Liver (tissue), 9 donors: ENCODE data around the gene POLR3C. TPM values are rescaled to one million over a fixed set of nuclear protein-coding genes. Genes with fewer than 3 reads are reported as not detected.

Experiments used
- DNase-seq: peaks from one replicate; pipeline ENCODE4 v3.0.0-alpha.2; 2017; ENCODE audit warnings: low spot score
- H3K27ac ChIP-seq, 2 donors: one replicate each; pipeline ENCODE4 v1.7.0; 2013; ENCODE audit warnings: inconsistent platforms in 2 of 2, low read length in 2 of 2, control low read depth in 1 of 2, low read depth in 1 of 2, mild to moderate bottlenecking in 1 of 2
- H3K27me3 ChIP-seq, 4 donors: one replicate each; pipeline versions ENCODE4 v1.6.1 to v1.7.0; 2013; ENCODE audit warnings: low read length in 3 of 4, inconsistent platforms in 1 of 4, mild to moderate bottlenecking in 1 of 4, moderate library complexity in 1 of 4; ENCODE audit not compliant: control insufficient read depth in 4 of 4, insufficient read depth in 4 of 4
- H3K36me3 ChIP-seq, 4 donors: one replicate each; pipeline versions ENCODE4 v1.6.1 to v1.7.0; 2013; ENCODE audit warnings: low read length in 3 of 4, mild to moderate bottlenecking in 3 of 4, low read depth in 1 of 4, moderate library complexity in 1 of 4; ENCODE audit not compliant: control insufficient read depth in 4 of 4, insufficient read depth in 3 of 4
- H3K4me1 ChIP-seq, 4 donors: one replicate each; pipeline versions ENCODE4 v1.6.1 to v1.7.0; 2013; ENCODE audit warnings: low read length in 3 of 4, mild to moderate bottlenecking in 3 of 4, moderate library complexity in 1 of 4; ENCODE audit not compliant: control insufficient read depth in 4 of 4, insufficient read depth in 4 of 4
- H3K4me3 ChIP-seq, 3 donors: one replicate each; pipeline versions ENCODE4 v1.6.1 to v1.7.0; 2013; ENCODE audit warnings: low read length in 3 of 3, control low read depth in 1 of 3, low read depth in 1 of 3, mild to moderate bottlenecking in 1 of 3
- H3K9ac ChIP-seq, 2 donors: one replicate each; pipeline ENCODE4 v1.7.0; 2013; ENCODE audit warnings: low read length in 2 of 2, mild to moderate bottlenecking in 2 of 2, moderate library complexity in 2 of 2, control low read depth in 1 of 2, low read depth in 1 of 2
- H3K9me3 ChIP-seq, 4 donors: one replicate each; pipeline versions ENCODE4 v1.6.1 to v1.7.0; 2013; ENCODE audit warnings: low read length in 3 of 4; ENCODE audit not compliant: control insufficient read depth in 4 of 4
- ATF3 ChIP-seq: IDR thresholded peaks from 2 replicates; pipeline ENCODE4 v1.6.1; 2016; ENCODE audit warnings: antibody characterized with exemption
- CTCF ChIP-seq: fragments of 150-350 bp; IDR thresholded peaks from 2 replicates; pipeline ENCODE4 v1.5.1; 2017; ENCODE audit warnings: improper control_type of control experiment, low read depth, low read length; ENCODE audit not compliant: missing input control
- EGR1 ChIP-seq, 2 donors: IDR thresholded peaks; 2 replicates each; pipeline ENCODE4 v1.6.1; 2016 to 2018; ENCODE audit warnings: antibody characterized with exemption in 2 of 2, low read depth in 2 of 2
- FOXA1 ChIP-seq: IDR thresholded peaks from 2 replicates; pipeline ENCODE4 v1.6.1; 2016; ENCODE audit warnings: antibody characterized with exemption
- FOXA2 ChIP-seq: IDR thresholded peaks from 2 replicates; pipeline ENCODE4 v1.6.1; 2016; ENCODE audit warnings: antibody characterized with exemption
- GABPA ChIP-seq, 2 donors: IDR thresholded peaks in 1 of 2; conservative IDR thresholded peaks in 1 of 2; 2 replicates each; pipeline ENCODE4 v1.6.1; 2016; ENCODE audit warnings: antibody characterized with exemption in 2 of 2, mild to moderate bottlenecking in 1 of 2, moderate library complexity in 1 of 2
- HNF4A ChIP-seq, 2 donors: conservative IDR thresholded peaks; 2 replicates each; pipeline ENCODE4 v1.6.1; 2016; ENCODE audit warnings: antibody characterized with exemption in 2 of 2, mild to moderate bottlenecking in 2 of 2
- HNF4G ChIP-seq: IDR thresholded peaks from 2 replicates; pipeline ENCODE4 v1.6.1; 2016; ENCODE audit warnings: antibody characterized with exemption
- JUND ChIP-seq, 2 donors: IDR thresholded peaks; 2 replicates each; pipeline ENCODE4 v1.6.1; 2016; ENCODE audit warnings: antibody characterized with exemption in 2 of 2
- MAX ChIP-seq: IDR thresholded peaks from 2 replicates; pipeline ENCODE4 v1.6.1; 2016; ENCODE audit warnings: antibody characterized with exemption
- NR2F2 ChIP-seq: IDR thresholded peaks from 2 replicates; pipeline ENCODE4 v1.6.1; 2016; ENCODE audit warnings: antibody characterized with exemption
- RAD21 ChIP-seq, 2 donors: IDR thresholded peaks; 2 replicates each; pipeline ENCODE4 v1.6.1; 2016; ENCODE audit warnings: antibody characterized with exemption in 2 of 2, mild to moderate bottlenecking in 2 of 2
- REST ChIP-seq: IDR thresholded peaks from 2 replicates; pipeline ENCODE4 v1.6.1; 2016; ENCODE audit warnings: antibody characterized with exemption, mild to moderate bottlenecking
- RXRA ChIP-seq, 2 donors: IDR thresholded peaks; 2 replicates each; pipeline ENCODE4 v1.6.1; 2017 to 2018; ENCODE audit warnings: antibody characterized with exemption in 2 of 2, mild to moderate bottlenecking in 1 of 2
- SP1 ChIP-seq: IDR thresholded peaks from 2 replicates; pipeline ENCODE4 v1.6.1; 2018; ENCODE audit warnings: antibody characterized with exemption, mild to moderate bottlenecking
- TAF1 ChIP-seq: conservative IDR thresholded peaks from 2 replicates; pipeline ENCODE4 v1.6.1; 2016; ENCODE audit warnings: antibody characterized with exemption, mild to moderate bottlenecking
- YY1 ChIP-seq: IDR thresholded peaks from 2 replicates; pipeline ENCODE4 v1.6.1; 2016; ENCODE audit warnings: antibody characterized with exemption, mild to moderate bottlenecking
- ZBTB33 ChIP-seq: IDR thresholded peaks from 2 replicates; pipeline ENCODE4 v1.6.1; 2016; ENCODE audit warnings: antibody characterized with exemption
- WGBS: extraction: QIAGEN DNeasy Blood & Tissue Kit; methylation state at CpG from one replicate; pipeline ENCODE4 v1.1.7; 2013; 5-methylcytosine and 5-hydroxymethylcytosine counted together
- polyA plus RNA-seq, 2 donors: library from polyadenylated mRNA; stranded (reverse) in 1 of 2; unstranded in 1 of 2; fragments of 200-250 nt in 1 of 2; fragments of >200 nt in 1 of 2; fragmentation: Nextera tagmentation in 1 of 2; extraction: Ambion mirVana in 1 of 2; gene quantifications; one replicate each; pipeline versions ENCODE4 v1.2.1 to v1.2.3, GENCODE V29; 2013 to 2015
- total RNA-seq, 2 donors: library from RNA; depleted of rRNA; stranded (reverse); fragments of >200 nt; gene quantifications; one replicate each; pipeline ENCODE4 v1.2.3, GENCODE V29; 2014
- donor health status: healthy.
- donor health status: healthy.
- donor health status: healthy.
- donor health status: healthy.
- donor health status: healthy.

POLR3C gene
- total and polyA plus RNA-seq, 4 donors = 6.3 to 22.0 (median 10.6) TPM

GRCh38 chr1:145877923-145878486 lies 54.0 kb downstream of the POLR3C start:
- H3K27me3 ChIP-seq = peaks cover 0 to 5% (median 0%) of the 10 kb centered on the region in 4 donors
- WGBS = 89% methylated on average over 7 of the region's 7 CpGs
- no peaks in the 10 kb centered on the region for H3K4me1 ChIP-seq
- no peak for DNase-seq
- TF ChIP-seq EGR1 (IDR thresholded peaks at IDR 0.05; ENCODE audit: low read depth in 2 of 2) = no peak
- TF ChIP-seq RXRA (IDR thresholded peaks at IDR 0.05) = no peak
- no peak for TF ChIP-seq FOXA1
- no peak for TF ChIP-seq FOXA2
- no peak for TF ChIP-seq CTCF
- no peak for TF ChIP-seq JUND (IDR thresholded peaks at IDR 0.05)
- no peak for TF ChIP-seq NR2F2
- no peak for TF ChIP-seq MAX
- no peak for TF ChIP-seq HNF4G
- no peaks in the 10 kb centered on the region for H3K36me3 ChIP-seq
- H3K9me3 ChIP-seq = no peaks in the 10 kb centered on the region
- H3K27ac ChIP-seq = no peak overlapping the region
- H3K4me3 ChIP-seq = no peak overlapping the region
- no peak overlapping the region for H3K9ac ChIP-seq

GRCh38 chr1:145878724-145879123 lies 54.7 kb downstream of the POLR3C start:
- no peak overlapping the region for H3K27ac ChIP-seq
- TF ChIP-seq FOXA1 (no peak), HNF4A (conservative IDR thresholded peaks at IDR 0.05) (no peak), JUND (IDR thresholded peaks at IDR 0.05) (no peak), REST (no peak), EGR1 (IDR thresholded peaks at IDR 0.05; ENCODE audit: low read depth in 2 of 2) (no peak), HNF4G (no peak), RXRA (IDR thresholded peaks at IDR 0.05) (no peak), ZBTB33 (no peak), CTCF (no peak), GABPA (IDR thresholded peaks at IDR 0.05 in 1 of 2, conservative IDR thresholded peaks at IDR 0.05 in 1 of 2) (no peak), NR2F2 (no peak), RAD21 (IDR thresholded peaks at IDR 0.05) (no peak), YY1 (no peak), SP1 (no peak), MAX (no peak), TAF1 (no peak), FOXA2 (no peak), ATF3 (no peak)
- no peaks in the 10 kb centered on the region for H3K4me1 ChIP-seq
- no peak for DNase-seq
- no peak overlapping the region for H3K4me3 ChIP-seq
- H3K36me3 ChIP-seq = no peaks in the 10 kb centered on the region
- no peak overlapping the region for H3K9ac ChIP-seq
- H3K9me3 ChIP-seq = no peaks in the 10 kb centered on the region
- H3K27me3 ChIP-seq = peaks cover 0 to 5% (median 0%) of the 10 kb centered on the region in 4 donors
- WGBS = 92% methylated on average over 2 of the region's 2 CpGs
